Stimulated activated effector memory CD8-positive, alpha-beta T cell treated with anti-CD3 and anti-CD28 coated beads, Interleukin-12 subunit alpha, Interleukin-12 subunit beta, amount 100 ng/mL, for 72 hours (primary cell): Measurements from ENCODE around the gene CMTM7.

Source experiments
- ATAC-seq: fragments of 150-1000 bp; cut with Tn5 transposase; 2 replicates; pipeline ENCODE4 v1.10.0; 2021
- DNase-seq, 2 donors: peaks; one replicate each; pipeline ENCODE4 v3.0.0; 2021 to 2022; ENCODE audit warnings: low spot score in 2 of 2
- H3K27ac Mint-ChIP-seq: one replicate; pipeline ENCODE4 v1.8.0; 2022; ENCODE audit warnings: mild to moderate bottlenecking, mixed read lengths
- H3K36me3 Mint-ChIP-seq: one replicate; pipeline ENCODE4 v1.8.0; 2022; ENCODE audit warnings: mild to moderate bottlenecking, mixed read lengths
- H3K4me1 Mint-ChIP-seq: one replicate; pipeline ENCODE4 v1.8.0; 2022; ENCODE audit warnings: mixed read lengths
- H3K4me3 Mint-ChIP-seq: one replicate; pipeline ENCODE4 v1.8.0; 2022; ENCODE audit warnings: mild to moderate bottlenecking, mixed read lengths
- H3K9me3 Mint-ChIP-seq: one replicate; pipeline ENCODE4 v1.8.0; 2022; ENCODE audit warnings: mixed read lengths

Gene CMTM7

DNA sequence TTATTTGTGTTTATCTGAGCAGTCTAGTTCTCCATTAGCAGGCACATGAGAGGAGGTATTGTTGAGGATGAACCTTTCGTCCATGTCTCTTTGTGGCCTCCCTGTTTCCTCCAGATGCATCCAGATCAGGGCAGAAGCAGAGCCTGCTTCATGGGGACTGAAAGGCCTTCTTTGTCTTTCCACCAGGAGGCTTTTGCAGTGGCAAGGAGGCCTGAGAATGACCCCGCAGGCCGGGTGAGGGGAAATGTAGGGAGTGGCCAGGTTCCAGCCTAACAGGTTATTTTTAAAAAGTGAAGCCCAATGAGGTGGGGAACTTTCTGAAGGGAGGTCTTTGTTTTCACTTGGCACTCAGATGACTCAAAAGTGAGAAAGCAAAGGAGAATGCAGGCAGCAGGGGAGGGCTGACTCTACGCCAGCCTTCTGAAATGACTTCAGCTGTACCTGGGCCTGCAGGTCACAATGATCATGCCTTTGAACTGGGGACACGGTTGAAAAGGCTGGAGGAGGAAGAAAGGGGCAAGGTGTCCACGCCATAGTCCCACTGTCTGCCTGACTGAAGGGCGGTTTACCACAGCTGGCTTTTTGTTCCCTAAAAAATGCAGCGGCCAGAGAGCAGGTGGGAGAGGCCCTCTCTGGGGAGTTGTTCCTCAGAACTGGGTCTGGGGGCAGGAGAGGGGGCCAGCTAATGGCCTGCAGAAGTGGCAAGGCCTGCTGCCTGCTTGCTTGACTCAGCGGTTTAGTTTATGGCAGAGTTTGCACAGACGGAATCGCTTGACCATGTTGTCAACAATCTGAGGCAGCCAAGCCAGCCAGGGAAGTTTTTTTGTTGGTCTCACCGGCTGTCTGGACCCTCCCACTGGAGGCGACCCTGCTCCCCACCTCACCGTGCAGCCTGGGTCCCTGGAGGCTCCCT, 28.7 kb downstream of the CMTM7 start:
- ATAC-seq (peak; percentile 83), DNase-seq (no peak)
- Mint-ChIP-seq H3K4me1 (peaks cover 64% of the 10 kb centered on the region), H3K27ac (peak overlapping the region; percentile 84), H3K9me3 (no peaks in the 10 kb centered on the region), H3K36me3 (no peaks in the 10 kb centered on the region), H3K4me3 (peak overlapping the region; percentile 52)

DNA sequence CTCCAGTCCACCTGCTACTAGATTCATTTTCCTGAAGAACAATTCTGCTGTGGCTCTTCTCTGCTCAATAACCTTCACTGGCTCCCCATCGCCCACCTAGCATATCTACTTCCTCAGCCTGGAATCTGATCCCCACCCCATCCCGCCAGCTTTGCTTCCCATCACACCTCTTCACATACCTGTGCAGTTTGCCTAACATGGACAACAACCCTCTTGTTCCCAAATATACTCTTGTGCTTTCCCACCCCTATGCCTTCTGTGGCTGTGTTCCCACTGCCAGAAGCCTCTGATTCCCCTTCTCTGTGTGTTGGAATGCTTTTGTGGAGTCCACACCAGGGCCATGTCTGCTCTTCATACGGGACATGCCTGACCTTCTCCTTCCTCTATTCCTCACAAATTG, 29.5 kb downstream of the CMTM7 start:
- no peak for ATAC-seq
- no peaks in the 10 kb centered on the region for H3K9me3 Mint-ChIP-seq
- H3K4me1 Mint-ChIP-seq = peaks cover 61% of the 10 kb centered on the region
- H3K36me3 Mint-ChIP-seq = no peaks in the 10 kb centered on the region
- H3K27ac Mint-ChIP-seq = peak overlapping the region; percentile 84
- no peak for DNase-seq
- H3K4me3 Mint-ChIP-seq = peak overlapping the region; percentile 52

DNA sequence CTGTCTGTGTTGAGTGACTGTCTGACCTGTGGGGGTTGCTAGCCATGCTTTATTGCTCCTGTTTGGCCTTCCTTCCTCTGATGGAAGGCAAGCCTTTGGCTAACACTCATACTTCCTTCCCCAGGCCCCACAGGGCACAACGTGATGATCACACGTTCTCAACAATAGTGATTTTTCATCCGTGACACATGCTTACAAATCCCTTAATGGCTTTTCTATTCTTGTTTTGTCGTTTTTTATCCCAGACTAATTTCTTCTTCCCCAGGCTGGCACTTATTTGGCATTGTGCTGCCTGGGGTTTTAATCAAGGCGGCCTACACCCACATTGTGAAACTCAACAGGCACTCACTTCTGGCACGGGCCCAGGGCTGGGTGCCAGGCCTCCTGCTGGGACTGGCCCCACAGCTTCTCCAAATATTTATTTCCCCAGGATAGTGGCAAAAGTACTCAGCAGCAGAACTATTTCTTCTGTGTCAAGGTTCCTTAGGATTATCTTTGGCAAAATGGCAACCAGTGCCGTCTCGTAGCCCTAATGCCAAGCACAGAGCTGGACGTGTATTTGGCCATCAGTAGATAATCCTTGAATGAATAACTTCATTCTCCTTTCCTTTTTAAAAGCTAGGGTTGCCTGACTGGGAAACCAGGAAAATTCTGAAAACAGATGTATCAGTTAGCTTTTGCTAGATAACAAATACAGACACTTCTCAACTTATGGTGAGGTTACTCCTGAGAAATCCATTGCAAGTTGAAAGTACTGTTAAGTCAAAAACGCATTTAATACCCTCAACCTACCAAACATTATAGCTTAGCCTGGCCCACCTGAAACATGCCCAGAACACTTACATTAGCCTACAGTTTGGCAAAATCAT, 30.6 kb downstream of the CMTM7 start:
- peak in 1 of 2 donors; percentile 25 for DNase-seq
- no peaks in the 10 kb centered on the region for H3K9me3 Mint-ChIP-seq
- no peak overlapping the region for H3K4me3 Mint-ChIP-seq
- no peak overlapping the region for H3K27ac Mint-ChIP-seq
- peaks cover 62% of the 10 kb centered on the region for H3K4me1 Mint-ChIP-seq
- no peak for ATAC-seq
- H3K36me3 Mint-ChIP-seq = no peaks in the 10 kb centered on the region

DNA sequence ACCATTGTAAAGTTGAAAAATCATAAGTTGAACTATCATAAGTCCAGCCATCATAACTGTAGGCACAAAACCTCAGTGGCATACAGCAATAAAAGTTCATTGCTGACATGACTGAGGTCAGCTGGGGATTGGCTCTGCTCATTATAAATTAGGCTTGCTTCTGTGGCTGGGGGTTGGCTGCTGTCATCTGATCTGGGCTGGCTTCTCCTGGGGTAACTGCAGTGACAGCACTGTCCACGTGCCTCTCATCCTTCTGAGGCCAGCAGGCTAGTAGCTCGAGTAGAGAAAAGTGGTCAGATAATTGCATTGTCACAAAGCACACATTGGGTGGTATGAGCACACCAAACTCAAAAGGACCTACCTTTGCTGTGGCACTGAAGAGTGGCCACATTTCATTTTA, 31.3 kb downstream of the CMTM7 start:
- Mint-ChIP-seq H3K27ac (no peak overlapping the region), H3K36me3 (no peaks in the 10 kb centered on the region), H3K4me3 (peak overlapping the region; percentile 24), H3K9me3 (no peaks in the 10 kb centered on the region), H3K4me1 (peaks cover 69% of the 10 kb centered on the region)
- DNase-seq (peak in 1 of 2 donors; percentile 45), ATAC-seq (no peak)

DNA sequence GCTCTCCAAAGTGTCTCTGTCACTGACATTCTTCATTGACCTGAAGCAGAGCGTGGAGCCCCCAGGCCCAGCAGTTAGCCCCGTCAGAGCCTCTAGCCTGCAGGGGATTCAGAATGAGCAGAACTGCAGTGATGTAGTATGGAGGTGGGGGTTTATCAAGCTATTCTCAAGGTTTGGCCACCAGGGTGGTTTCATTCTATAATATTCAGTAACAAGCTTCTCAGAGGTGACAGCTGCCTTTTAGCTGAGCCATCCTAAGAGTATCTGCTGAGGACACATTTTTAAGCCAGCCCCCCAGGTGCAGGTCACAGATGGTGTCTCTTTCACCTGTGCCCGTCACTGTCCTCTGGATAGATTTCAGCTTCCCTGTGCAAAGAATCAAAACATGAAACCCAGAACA, 31.9 kb downstream of the CMTM7 start:
- H3K4me3 Mint-ChIP-seq = peak overlapping the region; percentile 24
- no peaks in the 10 kb centered on the region for H3K36me3 Mint-ChIP-seq
- H3K9me3 Mint-ChIP-seq = no peaks in the 10 kb centered on the region
- ATAC-seq (peak; percentile 22), DNase-seq (peak in 1 of 2 donors; percentile 51)
- H3K4me1 Mint-ChIP-seq = peaks cover 75% of the 10 kb centered on the region
- peak overlapping the region; percentile 8 for H3K27ac Mint-ChIP-seq

DNA sequence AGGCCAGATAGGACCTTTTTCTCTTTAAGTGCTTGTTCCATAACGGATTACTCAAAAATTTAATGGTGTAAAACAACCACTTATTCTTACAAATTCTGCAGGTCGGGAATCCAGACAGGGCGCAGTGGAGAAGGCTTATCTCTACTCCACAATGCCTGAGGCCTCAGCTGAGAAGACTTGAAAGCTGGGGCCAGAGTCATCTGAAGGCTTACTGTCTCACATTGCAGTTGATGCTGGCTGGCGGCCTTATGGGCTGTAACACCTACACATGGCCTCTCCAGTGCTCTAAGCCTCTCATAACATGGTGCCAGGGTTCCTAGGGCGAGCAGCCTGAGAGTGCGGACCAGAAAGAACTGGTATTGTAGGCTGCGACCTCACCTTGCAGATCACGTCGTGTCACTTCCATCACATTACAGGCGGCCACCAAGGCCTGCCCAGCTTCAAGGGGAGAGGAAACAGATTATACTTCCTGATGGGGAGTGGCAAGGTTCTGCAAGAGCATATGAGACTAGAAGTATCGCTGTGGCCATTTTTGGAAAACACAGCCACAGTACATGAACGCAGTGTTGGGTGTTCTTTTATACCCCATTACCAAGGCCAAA, 32.4 kb downstream of the CMTM7 start:
- peaks cover 79% of the 10 kb centered on the region for H3K4me1 Mint-ChIP-seq
- DNase-seq (peak in 1 of 2 donors; percentile 65), ATAC-seq (peak; percentile 36)
- no peaks in the 10 kb centered on the region for H3K9me3 Mint-ChIP-seq
- H3K4me3 Mint-ChIP-seq = peak overlapping the region; percentile 24
- peak overlapping the region; percentile 8 for H3K27ac Mint-ChIP-seq
- no peaks in the 10 kb centered on the region for H3K36me3 Mint-ChIP-seq

DNA sequence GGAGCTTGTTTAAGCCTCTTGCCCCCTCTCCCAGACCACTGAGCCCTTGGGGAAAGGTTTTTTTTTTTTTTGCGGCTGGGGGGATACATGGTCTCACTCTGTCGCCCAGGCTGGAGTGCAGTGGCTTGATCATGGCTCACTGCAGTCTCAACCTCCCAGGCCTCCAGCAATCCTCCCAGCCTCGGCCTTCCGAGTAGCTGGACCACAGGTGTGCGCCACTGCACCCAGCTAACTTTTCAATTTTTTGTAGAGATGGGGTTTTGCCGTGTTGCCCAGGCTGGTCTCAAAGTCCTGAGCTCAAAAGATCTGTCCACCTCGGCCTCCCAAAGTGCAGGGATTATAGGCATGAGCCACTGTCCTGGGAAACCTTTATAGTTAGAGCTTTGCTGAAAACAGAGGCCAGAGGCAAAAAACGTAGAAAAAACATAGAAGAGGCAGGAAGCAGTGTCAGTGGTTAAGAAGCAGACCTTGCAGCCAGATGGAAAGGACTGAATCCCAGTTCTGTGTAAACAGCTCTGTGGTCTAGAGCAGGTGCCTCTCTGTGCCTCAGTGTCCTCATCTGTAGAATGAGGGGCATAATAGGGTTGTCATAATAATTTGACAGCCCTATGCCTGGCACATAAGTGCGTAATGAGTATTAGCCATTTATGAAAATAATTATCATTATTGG, 33.1 kb downstream of the CMTM7 start:
- Mint-ChIP-seq H3K4me1 (peaks cover 76% of the 10 kb centered on the region), H3K27ac (peak overlapping the region; percentile 8), H3K36me3 (no peaks in the 10 kb centered on the region), H3K4me3 (peak overlapping the region; percentile 24), H3K9me3 (no peaks in the 10 kb centered on the region)
- DNase-seq = peak in 1 of 2 donors; percentile 45
- no peak for ATAC-seq

DNA sequence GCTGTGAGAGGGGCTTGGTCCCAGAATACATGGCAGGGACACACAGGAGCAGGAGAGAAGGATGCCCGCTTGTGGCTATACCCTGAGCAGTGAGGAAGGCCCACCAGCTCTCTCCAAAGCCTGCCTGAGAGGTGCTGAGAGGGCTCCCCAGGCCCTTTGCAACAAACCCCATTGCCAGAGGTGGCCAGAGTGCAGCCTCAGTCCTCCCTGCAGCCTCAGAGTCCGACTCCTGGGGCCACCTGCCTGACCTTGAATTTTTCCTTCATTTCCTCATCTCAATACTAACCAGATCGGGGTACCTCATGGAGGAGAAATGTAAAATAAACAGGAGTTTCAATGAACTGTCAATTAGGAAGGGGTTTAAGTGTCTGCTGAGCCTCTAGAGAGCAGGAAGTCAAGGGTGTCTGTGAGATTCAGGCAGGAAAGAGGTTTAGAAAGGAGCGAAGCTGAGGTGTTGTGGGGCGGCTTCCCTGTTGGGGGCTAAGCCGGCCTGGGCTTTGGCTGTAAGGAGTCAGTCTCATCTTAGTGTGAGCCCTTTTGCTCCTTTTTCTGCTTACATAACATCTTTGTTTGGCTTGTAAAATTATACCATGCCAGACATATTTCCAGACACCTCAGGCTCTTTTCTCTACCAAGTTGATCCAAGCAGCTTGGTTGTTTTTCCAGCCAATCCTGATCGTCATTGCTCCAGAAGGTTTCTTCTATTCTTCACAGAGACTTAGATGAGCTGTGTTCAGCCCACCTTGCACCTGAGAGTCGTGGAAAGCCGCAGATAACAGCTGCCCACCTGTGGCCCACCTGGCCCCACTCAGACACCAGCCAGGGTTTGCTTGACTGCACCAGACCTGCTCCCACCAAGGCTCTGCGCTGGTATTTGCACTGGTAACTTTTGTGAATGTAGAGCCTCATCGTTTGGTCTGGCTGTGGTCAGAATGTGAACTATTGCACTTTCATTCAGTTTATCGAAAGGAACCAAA, 36.7 kb downstream of the CMTM7 start:
- Mint-ChIP-seq H3K27ac (peak overlapping the region; percentile 84), H3K36me3 (no peaks in the 10 kb centered on the region), H3K4me1 (peaks cover 79% of the 10 kb centered on the region), H3K9me3 (no peaks in the 10 kb centered on the region), H3K4me3 (peak overlapping the region; percentile 63)
- peak; percentile 58 for ATAC-seq
- peak in 1 of 2 donors; percentile 57 for DNase-seq

DNA sequence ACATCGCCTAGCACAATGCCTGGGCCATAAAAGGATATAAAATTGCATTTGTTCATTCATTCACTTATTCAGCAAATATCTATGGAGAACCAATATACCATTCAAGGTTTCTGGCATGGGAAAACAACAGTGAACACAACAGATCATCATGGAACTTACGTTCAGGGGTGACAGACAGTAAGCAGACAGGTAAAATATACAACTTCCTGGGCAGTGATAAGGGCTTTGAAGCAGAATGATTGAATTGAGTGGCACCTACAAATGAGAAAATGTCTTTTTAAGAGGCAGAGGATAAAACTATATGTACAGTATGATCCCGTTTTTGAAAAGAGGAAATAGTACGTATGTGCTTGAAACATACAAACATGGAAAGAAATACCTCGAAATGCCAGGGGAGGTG, 39.2 kb downstream of the CMTM7 start:
- Mint-ChIP-seq H3K36me3 (no peaks in the 10 kb centered on the region), H3K4me3 (no peak overlapping the region), H3K27ac (no peak overlapping the region), H3K9me3 (no peaks in the 10 kb centered on the region), H3K4me1 (peaks cover 63% of the 10 kb centered on the region)
- no peak for ATAC-seq
- peak in 1 of 2 donors; percentile 8 for DNase-seq

DNA sequence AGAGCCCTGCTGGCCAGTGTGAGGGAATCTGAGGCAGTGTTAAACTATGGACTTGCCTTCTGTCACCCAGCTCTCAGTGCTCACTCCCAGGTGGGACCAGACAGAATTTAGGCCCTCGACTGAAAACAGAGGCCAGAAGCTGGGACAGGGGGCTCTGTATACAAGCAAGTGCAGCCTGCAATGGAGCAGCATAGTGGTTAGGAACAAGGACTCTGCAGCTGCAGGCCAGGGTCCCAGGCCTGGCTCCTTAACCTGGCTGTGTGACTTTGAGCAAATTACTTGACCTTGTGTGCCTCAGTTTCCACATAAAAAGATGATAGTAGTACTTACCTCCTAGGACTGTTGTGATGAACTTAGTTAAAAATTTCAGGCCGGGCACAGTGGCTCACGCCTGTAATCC, 39.8 kb downstream of the CMTM7 start:
- H3K36me3 Mint-ChIP-seq = no peaks in the 10 kb centered on the region
- H3K27ac Mint-ChIP-seq = peak overlapping the region; percentile 74
- DNase-seq (peak in 1 of 2 donors; percentile 48), ATAC-seq (no peak)
- H3K9me3 Mint-ChIP-seq = no peaks in the 10 kb centered on the region
- peaks cover 69% of the 10 kb centered on the region for H3K4me1 Mint-ChIP-seq
- no peak overlapping the region for H3K4me3 Mint-ChIP-seq

DNA sequence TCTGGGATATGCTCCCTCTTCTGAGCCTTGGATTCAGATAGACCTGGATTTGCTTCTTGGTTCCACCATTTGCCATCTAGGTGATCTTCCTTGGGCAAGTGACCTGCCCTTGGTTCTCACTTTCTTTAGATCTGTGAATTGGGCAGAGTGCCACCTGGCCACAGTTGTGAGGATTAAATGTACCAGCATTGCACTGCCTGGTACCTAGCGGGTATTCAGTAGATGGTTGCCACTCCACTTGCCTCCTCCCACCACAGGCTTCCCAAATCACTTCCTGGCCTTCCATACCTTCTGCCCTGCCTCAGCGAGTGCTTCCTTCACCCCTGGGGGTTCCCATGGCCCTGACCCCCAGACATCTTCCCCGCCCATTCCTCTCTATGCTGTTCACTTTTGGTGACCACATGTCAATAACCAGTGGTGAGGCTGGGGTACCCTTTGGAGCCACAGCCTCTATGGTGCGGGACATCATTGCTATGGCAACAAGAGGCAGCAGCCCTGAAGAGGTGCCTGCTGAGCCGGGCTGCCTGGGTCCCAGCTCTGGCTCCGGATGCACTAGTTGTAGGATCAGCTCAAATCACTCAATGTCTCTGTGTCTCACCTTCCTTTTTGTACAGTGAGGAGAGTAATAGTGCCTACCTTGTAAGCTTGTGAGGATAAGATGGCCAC, 40.5 kb downstream of the CMTM7 start:
- Mint-ChIP-seq H3K9me3 (no peaks in the 10 kb centered on the region), H3K4me3 (peak overlapping the region; percentile 58), H3K27ac (peak overlapping the region; percentile 74), H3K36me3 (no peaks in the 10 kb centered on the region), H3K4me1 (peaks cover 76% of the 10 kb centered on the region)
- ATAC-seq (peak; percentile 4), DNase-seq (no peak)

DNA sequence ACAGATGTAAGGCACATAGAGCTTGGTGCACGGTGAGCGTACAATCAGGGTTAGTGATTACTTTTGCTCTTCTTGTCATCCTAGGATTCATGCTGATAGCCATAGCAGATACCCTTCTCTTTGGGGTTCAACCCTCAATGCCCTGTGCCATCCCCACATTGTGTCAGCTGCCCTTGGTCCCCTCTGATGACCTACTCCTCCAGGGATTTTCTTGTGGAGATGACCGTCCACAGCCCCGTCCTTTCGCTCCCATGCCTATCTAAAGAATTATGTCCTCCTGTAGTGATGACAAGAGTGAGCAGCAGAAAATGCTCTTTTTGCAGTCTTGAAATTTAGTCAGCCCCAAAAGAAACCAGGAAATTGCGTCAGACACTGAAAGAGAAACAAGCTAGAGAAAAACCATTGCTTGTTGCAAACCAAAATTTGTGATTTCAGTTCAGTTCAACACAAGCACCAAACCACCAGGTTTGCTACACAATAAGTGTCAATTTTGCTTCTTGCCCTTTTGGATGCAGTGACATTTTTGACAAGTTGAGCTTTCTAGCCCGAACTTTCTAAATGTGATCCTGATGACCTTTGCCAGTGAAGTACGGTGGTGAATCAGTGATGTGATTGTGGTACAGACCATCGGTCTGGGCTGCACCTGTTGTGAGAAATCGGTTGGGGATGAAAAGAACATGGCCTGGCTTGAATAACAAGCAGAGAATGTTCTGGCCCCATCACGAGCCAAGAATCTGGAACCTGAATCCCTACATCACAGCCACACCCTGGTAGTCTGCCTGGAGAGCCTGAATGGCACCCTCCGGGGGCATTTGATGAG, 41.3 kb downstream of the CMTM7 start:
- peak in 1 of 2 donors; percentile 76 for DNase-seq
- H3K9me3 Mint-ChIP-seq = no peaks in the 10 kb centered on the region
- H3K36me3 Mint-ChIP-seq = no peaks in the 10 kb centered on the region
- peaks cover 71% of the 10 kb centered on the region for H3K4me1 Mint-ChIP-seq
- H3K4me3 Mint-ChIP-seq = peak overlapping the region; percentile 58
- ATAC-seq = peak; percentile 81
- H3K27ac Mint-ChIP-seq = peak overlapping the region; percentile 74

DNA sequence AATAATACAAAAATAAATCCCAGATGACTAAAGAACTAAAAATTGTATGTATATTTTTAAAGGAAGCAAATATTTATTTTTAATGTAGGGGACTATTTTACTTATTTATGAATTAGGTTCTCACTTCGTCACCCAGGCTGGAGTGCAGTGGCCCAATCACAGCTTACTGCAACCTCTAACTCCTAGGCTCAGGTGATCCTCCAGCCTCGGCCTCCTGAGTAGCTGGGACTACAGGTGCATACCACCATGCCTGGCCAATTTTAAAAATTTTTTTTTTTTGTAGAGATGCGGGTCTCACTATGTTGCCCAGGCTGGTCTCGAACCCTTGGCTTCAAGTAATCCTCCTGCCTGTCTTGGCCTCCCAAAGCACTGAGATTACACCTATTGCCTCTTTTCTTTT, 42.6 kb downstream of the CMTM7 start:
- Mint-ChIP-seq H3K4me1 (peaks cover 71% of the 10 kb centered on the region), H3K4me3 (no peak overlapping the region), H3K9me3 (no peaks in the 10 kb centered on the region), H3K27ac (no peak overlapping the region), H3K36me3 (no peaks in the 10 kb centered on the region)
- peak in 1 of 2 donors; percentile 12 for DNase-seq
- no peak for ATAC-seq
